Kidney (tissue), 14 donors: ENCODE results near the gene CLASP1. TPM values are rescaled to one million over a fixed set of nuclear protein-coding genes. Genes with fewer than 3 reads are reported as not detected.

ENCODE experiments used
- DNase-seq, 5 donors: peaks; one replicate each; pipeline ENCODE4 v3.0.0-alpha.2; 2013 to 2020
- FAIRE-seq: peaks from 2 replicates; lab custom pipeline; 2012; peaks lifted over from hg19 to GRCh38; lab: Jason Lieb, UNC
- H3K27ac ChIP-seq, 2 donors: one replicate each; pipeline ENCODE4 v1.7.0; 2013; ENCODE audit warnings: low read depth in 2 of 2, low read length in 2 of 2, inconsistent platforms in 1 of 2
- H3K27me3 ChIP-seq: one replicate; pipeline ENCODE4 v1.7.1; 2013; ENCODE audit warnings: low read length, inconsistent platforms; ENCODE audit not compliant: control insufficient read depth, insufficient read depth
- H3K36me3 ChIP-seq, 3 donors: one replicate each; pipeline versions ENCODE4 v1.7.0 to v1.7.1; 2013; ENCODE audit warnings: low read length in 3 of 3, control low read depth in 1 of 3, inconsistent platforms in 1 of 3; ENCODE audit not compliant: insufficient read depth in 3 of 3, control insufficient read depth in 2 of 3
- H3K4me1 ChIP-seq, 3 donors: one replicate each; pipeline versions ENCODE4 v1.7.0 to v1.7.1; 2013; ENCODE audit warnings: low read length in 3 of 3, inconsistent platforms in 1 of 3, low read depth in 1 of 3; ENCODE audit not compliant: control insufficient read depth in 2 of 3, insufficient read depth in 2 of 3
- H3K4me3 ChIP-seq, 3 donors: one replicate each; pipeline versions ENCODE4 v1.7.0 to v1.8.1; 2013; ENCODE audit warnings: low read length in 3 of 3, control low read depth in 1 of 3, inconsistent platforms in 1 of 3
- H3K9ac ChIP-seq, 3 donors: one replicate each; pipeline versions ENCODE4 v1.7.0 to v1.7.1; 2013; ENCODE audit warnings: low read length in 3 of 3, control low read depth in 1 of 3, inconsistent platforms in 1 of 3
- H3K9me3 ChIP-seq, 3 donors: one replicate each; pipeline versions ENCODE4 v1.7.0 to v1.7.1; 2013; ENCODE audit warnings: low read length in 3 of 3, control low read depth in 1 of 3, inconsistent platforms in 1 of 3; ENCODE audit not compliant: control insufficient read depth in 2 of 3, insufficient read depth in 1 of 3
- intact Hi-C: fragments of 100-400 bp; cut with DNase I; formaldehyde crosslinking; loops from one replicate; pipeline ENCODE4 v1.11.1; 2022
- polyA plus RNA-seq: library from polyadenylated mRNA; stranded (reverse); fragments of 350-450 nt; fragmentation: Illumina TruSeq; extraction: RNeasy Lipid Tissue Mini Kit (QIAGEN cat#74804); gene quantifications from one replicate; pipeline ENCODE4 v1.2.3, GENCODE V29; 2014; ENCODE audit warnings: low read depth, low replicate concordance; ENCODE audit not compliant: insufficient read depth
- total RNA-seq: library from RNA; stranded (reverse); fragmentation: NEBNext Ultra II Directional; extraction: Animal tissue kit (Norgen Biotek cat#: 25700); gene quantifications from one replicate; pipeline ENCODE4 v1.2.1, GENCODE V29; 2021
- TF ChIP-seq, protein P1 (sequence below): IDR thresholded peaks from 3 replicates; pipeline ENCODE4 v1.5.1; 2012; ENCODE audit warnings: mild to moderate bottlenecking, moderate library complexity, borderline replicate concordance; ENCODE audit not compliant: insufficient read depth; ENCODE audit errors: extremely low read depth
- donor health status: control.
- donor health status: control.
- donor health status: control.
- donor health status: control.
- donor health status: control.
- donor health status: DM: yes; HTN: yes; CAD: no.
- donor health status: Normal renal cell carcinoma (clear cell type).

Gene CLASP1
- total and polyA plus RNA-seq, 2 donors from 2014 or later = 6.8 to 71.5 TPM

DNA sequence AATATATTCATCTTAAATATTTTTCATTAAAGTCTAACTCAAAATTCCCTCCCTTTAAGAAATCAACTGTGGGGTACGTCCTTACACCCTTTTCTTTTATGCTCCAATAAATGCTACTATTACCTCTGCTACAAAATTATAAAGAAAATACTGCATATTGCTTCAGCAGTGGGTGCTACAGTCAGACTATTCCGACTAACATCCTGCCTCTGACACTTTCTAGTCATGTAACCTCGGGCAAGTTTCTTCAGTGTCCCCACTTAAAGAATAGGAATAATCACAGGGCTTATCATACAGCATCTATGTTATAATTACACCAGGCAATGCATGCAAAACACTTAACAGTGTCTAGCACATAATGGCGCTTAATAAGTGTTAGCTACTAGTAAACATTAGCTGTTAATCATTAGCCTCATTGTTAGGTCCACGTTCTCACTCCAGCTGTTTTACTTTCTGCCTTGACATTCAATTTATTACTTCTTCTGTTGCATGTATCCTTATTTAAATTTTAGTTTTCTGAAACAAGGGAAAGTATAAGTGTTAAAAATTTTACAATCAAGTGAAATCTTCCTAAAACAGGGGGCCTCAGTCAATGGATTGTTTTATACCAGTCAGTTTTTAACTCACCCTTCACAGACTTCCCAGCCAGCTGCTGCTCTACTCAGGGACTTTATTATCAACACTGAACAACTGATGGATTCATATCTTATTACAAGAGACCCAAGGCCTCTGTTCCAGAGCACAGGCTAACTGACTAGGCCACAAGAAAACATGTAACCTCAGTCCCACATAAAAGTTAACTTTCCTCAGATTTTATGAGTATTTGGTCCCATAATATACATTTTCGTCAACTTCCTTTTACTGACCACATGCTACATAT, 54.0 kb downstream of the CLASP1 start:
- Histone ChIP-seq H3K4me3 (no peak overlapping the region), H3K27me3 (no peaks in the 10 kb centered on the region), H3K9ac (no peak overlapping the region), H3K4me1 (peaks cover 0 to 16% (median 11%) of the 10 kb centered on the region in 3 donors), H3K36me3 (no peaks in the 10 kb centered on the region), H3K27ac (peak overlapping the region in 1 of 2 donors; percentile 84), H3K9me3 (no peaks in the 10 kb centered on the region)
- TF ChIP-seq, protein P1, sequence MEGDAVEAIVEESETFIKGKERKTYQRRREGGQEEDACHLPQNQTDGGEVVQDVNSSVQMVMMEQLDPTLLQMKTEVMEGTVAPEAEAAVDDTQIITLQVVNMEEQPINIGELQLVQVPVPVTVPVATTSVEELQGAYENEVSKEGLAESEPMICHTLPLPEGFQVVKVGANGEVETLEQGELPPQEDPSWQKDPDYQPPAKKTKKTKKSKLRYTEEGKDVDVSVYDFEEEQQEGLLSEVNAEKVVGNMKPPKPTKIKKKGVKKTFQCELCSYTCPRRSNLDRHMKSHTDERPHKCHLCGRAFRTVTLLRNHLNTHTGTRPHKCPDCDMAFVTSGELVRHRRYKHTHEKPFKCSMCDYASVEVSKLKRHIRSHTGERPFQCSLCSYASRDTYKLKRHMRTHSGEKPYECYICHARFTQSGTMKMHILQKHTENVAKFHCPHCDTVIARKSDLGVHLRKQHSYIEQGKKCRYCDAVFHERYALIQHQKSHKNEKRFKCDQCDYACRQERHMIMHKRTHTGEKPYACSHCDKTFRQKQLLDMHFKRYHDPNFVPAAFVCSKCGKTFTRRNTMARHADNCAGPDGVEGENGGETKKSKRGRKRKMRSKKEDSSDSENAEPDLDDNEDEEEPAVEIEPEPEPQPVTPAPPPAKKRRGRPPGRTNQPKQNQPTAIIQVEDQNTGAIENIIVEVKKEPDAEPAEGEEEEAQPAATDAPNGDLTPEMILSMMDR = no peak
- intact Hi-C loops = no loop called here
- DNase-seq (peak in 2 of 5 donors; percentile 57 to 60), FAIRE-seq (peak; percentile 68)

DNA sequence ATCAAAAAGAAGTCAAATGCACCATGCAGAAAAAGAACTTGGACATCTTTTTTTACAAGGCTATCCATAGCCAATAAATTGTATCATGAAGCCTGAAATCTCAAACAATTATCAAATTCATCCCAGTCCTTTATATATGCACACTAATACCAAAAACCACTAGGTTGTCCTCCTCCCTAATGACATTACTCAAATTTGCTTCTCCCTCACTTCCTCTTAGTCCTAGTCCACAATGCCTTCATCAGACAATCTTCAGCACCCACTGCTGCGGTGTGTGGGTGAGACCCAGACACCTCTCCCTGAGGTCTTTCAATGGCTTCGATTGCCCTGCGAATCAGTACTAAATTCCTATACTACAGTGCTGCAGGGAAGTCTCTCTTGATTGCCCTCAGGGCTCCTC, 58.1 kb downstream of the CLASP1 start:
- Histone ChIP-seq H3K4me1 (peaks cover 0 to 11% (median 8%) of the 10 kb centered on the region in 3 donors), H3K36me3 (no peaks in the 10 kb centered on the region), H3K4me3 (no peak overlapping the region), H3K27me3 (no peaks in the 10 kb centered on the region), H3K9me3 (no peaks in the 10 kb centered on the region), H3K9ac (no peak overlapping the region), H3K27ac (no peak overlapping the region)
- DNase-seq (no peak), FAIRE-seq (no peak)
- TF ChIP-seq, protein P1 = no peak
- intact Hi-C loops = no loop called here

DNA sequence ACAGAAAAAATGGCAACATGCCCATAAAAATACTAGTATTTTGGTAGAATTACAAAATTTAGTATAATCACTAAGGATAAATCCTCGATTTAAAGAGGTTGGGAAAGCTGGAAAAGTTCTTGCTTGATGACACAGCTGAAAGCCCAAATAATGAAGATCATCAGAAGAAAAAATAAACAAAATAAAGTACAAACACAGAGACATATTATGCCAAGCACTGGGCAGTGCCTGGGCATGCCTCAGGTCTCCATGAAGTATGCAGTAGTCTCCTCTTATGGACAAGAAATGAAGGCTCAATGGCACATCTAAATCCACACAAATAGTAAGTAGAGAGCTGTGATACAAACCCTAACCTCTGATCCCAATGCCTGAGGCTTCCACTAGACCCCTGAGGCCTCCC, 60.9 kb downstream of the CLASP1 start:
- no peak overlapping the region for H3K4me3 ChIP-seq
- peaks cover 0 to 3% (median 0%) of the 10 kb centered on the region in 3 donors for H3K4me1 ChIP-seq
- no peak for FAIRE-seq
- TF ChIP-seq, protein P1 = no peak
- no peaks in the 10 kb centered on the region for H3K27me3 ChIP-seq
- no peak overlapping the region for H3K9ac ChIP-seq
- intact Hi-C loops = no loop called here
- H3K36me3 ChIP-seq = no peaks in the 10 kb centered on the region
- H3K27ac ChIP-seq = no peak overlapping the region
- no peaks in the 10 kb centered on the region for H3K9me3 ChIP-seq
- no peak for DNase-seq
